Small intestine (tissue), 7 donors: ENCODE measurements around the gene TRAF5. TPM values are rescaled to one million over a fixed set of nuclear protein-coding genes. Genes with fewer than 3 reads are reported as not detected.

Experiments
- DNase-seq, 2 donors: peaks; one replicate each; pipeline versions ENCODE4 v3.0.0 to v3.0.0-alpha.2; 2013
- FAIRE-seq: peaks from 2 replicates; lab custom pipeline; 2012; peaks lifted over from hg19 to GRCh38; lab: Jason Lieb, UNC
- H3K27ac ChIP-seq, 3 donors: one replicate each; pipeline ENCODE4 v1.5.1; 2013; ENCODE audit warnings: low read length in 2 of 3, mild to moderate bottlenecking in 2 of 3, control low read depth in 1 of 3, inconsistent platforms in 1 of 3, low read depth in 1 of 3, moderate library complexity in 1 of 3
- H3K27me3 ChIP-seq, 3 donors: one replicate each; pipeline ENCODE4 v1.6.1; 2013; ENCODE audit warnings: low read length in 3 of 3, inconsistent platforms in 1 of 3; ENCODE audit not compliant: control insufficient read depth in 3 of 3, insufficient read depth in 3 of 3
- H3K36me3 ChIP-seq, 3 donors: one replicate each; pipeline ENCODE4 v1.6.1; 2013; ENCODE audit warnings: low read length in 3 of 3, inconsistent platforms in 1 of 3, low read depth in 1 of 3, mild to moderate bottlenecking in 1 of 3, moderate library complexity in 1 of 3; ENCODE audit not compliant: control insufficient read depth in 3 of 3, insufficient read depth in 2 of 3
- H3K4me1 ChIP-seq, 3 donors: one replicate each; pipeline ENCODE4 v1.6.1; 2013; ENCODE audit warnings: low read length in 2 of 3, inconsistent platforms in 1 of 3, low read depth in 1 of 3, mild to moderate bottlenecking in 1 of 3, moderate library complexity in 1 of 3; ENCODE audit not compliant: control insufficient read depth in 3 of 3, insufficient read depth in 2 of 3
- H3K4me3 ChIP-seq, 3 donors: one replicate each; pipeline ENCODE4 v1.5.1; 2013; ENCODE audit warnings: low read length in 3 of 3, control low read depth in 1 of 3, inconsistent platforms in 1 of 3, low read depth in 1 of 3, mild to moderate bottlenecking in 1 of 3, moderate library complexity in 1 of 3
- H3K9me3 ChIP-seq, 2 donors: one replicate each; pipeline ENCODE4 v1.6.1; 2013; ENCODE audit warnings: low read depth in 1 of 2, low read length in 1 of 2; ENCODE audit not compliant: control insufficient read depth in 2 of 2, insufficient read depth in 1 of 2
- WGBS, 3 donors: extraction: QIAGEN DNeasy Blood & Tissue Kit; methylation state at CpG; one replicate each; pipeline ENCODE4 v1.1.7; 2013; 5-methylcytosine and 5-hydroxymethylcytosine counted together
- polyA plus RNA-seq, 4 donors: library from polyadenylated mRNA; stranded (reverse) in 3 of 4; unstranded in 1 of 4; fragments of 200-250 nt in 3 of 4; fragments of 120-200 nt in 1 of 4; gene quantifications; one replicate each; pipeline versions ENCODE4 v1.2.1 to v1.2.3, GENCODE V29; 2013
- donor health status: healthy with polysubstance abuse.
- donor health status: control.
- donor health status: control.
- donor health status: Bipolar disorder and iron deficiency.
- donor health status: healthy.

TRAF5 gene
- polyA plus RNA-seq, 4 donors, result 0.67 to 11.9 (median 3.7) TPM

DNA sequence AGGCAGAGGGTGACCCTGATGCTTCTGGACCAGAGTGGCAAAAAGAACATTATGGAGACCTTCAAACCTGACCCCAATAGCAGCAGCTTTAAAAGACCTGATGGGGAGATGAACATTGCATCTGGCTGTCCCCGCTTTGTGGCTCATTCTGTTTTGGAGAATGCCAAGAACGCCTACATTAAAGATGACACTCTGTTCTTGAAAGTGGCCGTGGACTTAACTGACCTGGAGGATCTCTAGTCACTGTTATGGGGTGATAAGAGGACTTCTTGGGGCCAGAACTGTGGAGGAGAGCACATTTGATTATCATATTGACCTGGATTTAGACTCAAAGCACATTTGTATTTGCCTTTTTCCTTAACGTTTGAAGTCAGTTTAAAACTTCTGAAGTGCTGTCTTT, 45.8 kb downstream of the TRAF5 start:
- Histone ChIP-seq H3K27ac (no peak overlapping the region), H3K27me3 (no peaks in the 10 kb centered on the region), H3K9me3 (no peaks in the 10 kb centered on the region), H3K4me3 (no peak overlapping the region), H3K4me1 (no peaks in the 10 kb centered on the region), H3K36me3 (peaks cover 3 to 8% (median 6%) of the 10 kb centered on the region in 3 donors)
- no peak for FAIRE-seq
- DNase-seq, result no peak
- WGBS, 3 donors, result 90 to 94% (median 93%) methylated on average over 4 of the region's 4 CpGs

GRCh38 chr1:211375146-211375818, 48.6 kb downstream of the TRAF5 start:
- Histone ChIP-seq H3K36me3 (peaks cover 3 to 6% (median 6%) of the 10 kb centered on the region in 3 donors), H3K4me1 (no peaks in the 10 kb centered on the region), H3K9me3 (no peaks in the 10 kb centered on the region), H3K27ac (no peak overlapping the region), H3K4me3 (no peak overlapping the region), H3K27me3 (no peaks in the 10 kb centered on the region)
- DNase-seq (no peak), FAIRE-seq (no peak)
- 64 to 81% (median 71%) methylated on average over 5 of the region's 5 CpGs for WGBS, 3 donors

DNA sequence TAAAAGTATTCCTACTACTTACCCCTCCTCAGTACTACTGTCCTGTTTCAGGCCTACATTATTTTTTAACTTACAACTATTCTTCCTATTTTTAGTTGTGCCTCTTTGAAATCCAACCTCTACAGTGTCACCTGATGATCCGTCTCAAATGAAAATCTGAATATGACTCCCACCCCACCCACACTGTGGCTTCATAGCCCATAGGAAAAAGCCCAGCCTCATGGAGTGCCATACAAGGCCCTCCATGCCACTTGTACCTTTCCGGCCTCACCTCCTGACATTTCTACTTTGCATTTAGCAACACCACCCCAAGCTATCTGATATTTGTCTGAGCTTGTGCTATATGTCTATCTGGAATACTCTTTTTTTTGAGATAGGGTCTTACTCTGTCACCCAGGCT, 49.3 kb downstream of the TRAF5 start:
- H3K4me3 ChIP-seq, result no peak overlapping the region
- peaks cover 3 to 6% (median 6%) of the 10 kb centered on the region in 3 donors for H3K36me3 ChIP-seq
- DNase-seq (no peak), FAIRE-seq (no peak)
- no peak overlapping the region for H3K27ac ChIP-seq
- H3K4me1 ChIP-seq, result no peaks in the 10 kb centered on the region
- H3K9me3 ChIP-seq, result no peaks in the 10 kb centered on the region
- no peaks in the 10 kb centered on the region for H3K27me3 ChIP-seq
- WGBS, 3 donors, result 93 to 95% (median 93%) methylated on average over 2 of the region's 2 CpGs

GRCh38 chr1:211376807-211377470, 50.3 kb downstream of the TRAF5 start:
- no peak overlapping the region for H3K4me3 ChIP-seq
- no peak overlapping the region for H3K27ac ChIP-seq
- FAIRE-seq (no peak), DNase-seq (no peak)
- no peaks in the 10 kb centered on the region for H3K9me3 ChIP-seq
- H3K4me1 ChIP-seq, result no peaks in the 10 kb centered on the region
- peaks cover 3 to 6% (median 6%) of the 10 kb centered on the region in 3 donors for H3K36me3 ChIP-seq
- H3K27me3 ChIP-seq, result no peaks in the 10 kb centered on the region
- WGBS, 3 donors, result 82 to 90% (median 89%) methylated on average over 4 of the region's 4 CpGs

DNA sequence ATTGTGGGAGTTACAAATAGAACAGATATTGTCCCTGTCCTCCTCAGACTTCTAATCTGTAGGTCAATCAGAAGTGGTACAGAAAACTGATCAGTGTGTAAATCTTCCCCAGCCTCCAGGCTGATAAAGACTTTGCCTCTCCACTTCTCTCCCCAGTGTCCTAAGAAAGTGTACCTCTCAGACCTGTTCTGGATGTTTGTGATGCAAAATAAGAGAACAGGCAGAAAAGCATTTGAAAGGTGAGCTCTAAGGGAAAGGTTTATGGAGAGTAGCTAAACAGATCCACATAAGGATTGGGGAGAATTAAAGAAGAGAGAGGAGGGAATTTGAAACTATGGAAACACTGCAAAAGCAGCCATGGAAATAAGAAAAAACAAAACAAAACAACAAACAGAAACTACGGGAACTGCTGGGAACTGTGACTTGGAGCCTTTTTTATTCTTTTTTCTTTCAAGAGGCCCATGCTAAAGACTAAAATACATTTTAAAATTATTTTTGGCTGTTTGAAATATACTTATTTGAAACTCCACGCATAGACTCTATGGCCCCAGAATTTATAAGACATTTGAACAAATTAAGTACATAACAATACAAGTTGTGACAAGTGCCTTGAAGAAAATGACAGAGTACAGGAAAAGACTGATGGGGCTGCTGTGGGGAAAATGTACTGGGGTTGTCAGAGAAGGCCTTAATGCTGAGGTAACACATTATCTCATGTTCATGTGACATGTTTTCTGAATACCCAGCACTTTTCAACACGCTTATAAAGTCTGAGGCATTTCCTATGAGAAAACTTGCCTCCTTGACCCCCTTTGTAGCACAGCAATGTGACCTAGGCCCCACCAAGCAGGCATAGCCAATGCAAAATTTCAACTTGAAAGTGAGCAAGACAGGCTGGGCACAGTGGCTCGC, 51.2 kb downstream of the TRAF5 start:
- no peaks in the 10 kb centered on the region for H3K27me3 ChIP-seq
- no peak overlapping the region for H3K4me3 ChIP-seq
- H3K36me3 ChIP-seq, result peaks cover 3 to 6% (median 3%) of the 10 kb centered on the region in 3 donors
- H3K27ac ChIP-seq, result peak overlapping the region in 1 of 3 donors; percentile 44
- no peaks in the 10 kb centered on the region for H3K4me1 ChIP-seq
- H3K9me3 ChIP-seq, result no peaks in the 10 kb centered on the region
- DNase-seq, result peak in 1 of 2 donors; percentile 30
- 70 to 92% (median 87%) methylated on average over 4 of the region's 4 CpGs for WGBS, 3 donors
- no peak for FAIRE-seq

DNA sequence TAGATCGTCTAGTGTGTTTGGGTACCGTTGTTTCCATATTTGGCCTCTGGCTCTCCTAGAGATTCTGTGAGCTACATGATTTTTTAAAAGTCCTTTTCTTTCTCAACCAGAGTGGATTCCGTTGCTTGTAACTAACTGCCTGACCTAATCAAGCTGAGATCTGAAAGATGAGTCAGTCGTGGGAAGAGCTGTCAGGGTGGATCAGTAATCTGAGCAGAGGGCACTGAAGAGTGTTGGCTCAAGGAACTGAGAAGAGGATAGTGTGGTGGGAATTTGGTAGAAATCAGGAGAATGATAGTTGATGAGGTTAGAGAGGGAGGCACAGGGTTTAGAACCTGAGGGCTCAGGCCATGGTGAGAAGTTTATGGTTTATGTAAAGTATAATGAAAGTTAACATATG, 52.2 kb downstream of the TRAF5 start:
- peaks cover 3 to 6% (median 3%) of the 10 kb centered on the region in 3 donors for H3K36me3 ChIP-seq
- H3K27ac ChIP-seq, result no peak overlapping the region
- H3K27me3 ChIP-seq, result no peaks in the 10 kb centered on the region
- no peaks in the 10 kb centered on the region for H3K9me3 ChIP-seq
- FAIRE-seq (no peak), DNase-seq (no peak)
- peaks cover 0 to 5% (median 0%) of the 10 kb centered on the region in 3 donors for H3K4me1 ChIP-seq
- WGBS, 3 donors, result 75 to 82% (median 76%) methylated on average over 4 of the region's 4 CpGs
- no peak overlapping the region for H3K4me3 ChIP-seq

DNA sequence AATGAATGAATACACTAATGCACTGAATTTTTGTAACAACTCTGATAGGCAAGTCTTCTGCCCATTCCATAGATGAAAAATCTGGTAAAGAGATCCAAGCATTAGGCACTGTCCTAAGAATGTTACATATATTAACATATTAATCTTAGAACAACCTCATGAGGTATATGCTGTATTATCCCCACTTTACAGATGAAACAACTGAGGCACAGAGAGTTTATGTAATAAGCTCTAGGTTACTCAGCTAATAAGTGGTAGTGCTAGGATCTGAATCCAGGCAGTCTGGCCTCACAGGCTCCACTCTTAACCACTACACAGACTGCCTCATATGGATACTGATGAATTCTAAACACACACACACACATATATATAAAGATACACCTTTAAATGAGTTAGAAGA, 52.8 kb downstream of the TRAF5 start:
- no peak overlapping the region for H3K4me3 ChIP-seq
- FAIRE-seq, result no peak

GRCh38 chr1:211381481-211382181, 55.0 kb downstream of the TRAF5 start:
- no peaks in the 10 kb centered on the region for H3K9me3 ChIP-seq
- H3K27me3 ChIP-seq, result no peaks in the 10 kb centered on the region
- peaks cover 0 to 5% (median 0%) of the 10 kb centered on the region in 3 donors for H3K4me1 ChIP-seq
- WGBS, 3 donors, result 54 to 74% (median 65%) methylated on average over 5 of the region's 5 CpGs
- no peaks in the 10 kb centered on the region for H3K36me3 ChIP-seq
- no peak overlapping the region for H3K27ac ChIP-seq
- peak overlapping the region in 1 of 3 donors; percentile 74 for H3K4me3 ChIP-seq
- no peak for FAIRE-seq
- no peak for DNase-seq

More for the DNA sequence above, 52.8 kb downstream of the TRAF5 start:
- peaks cover 3 to 4% (median 3%) of the 10 kb centered on the region in 3 donors for H3K36me3 ChIP-seq
- DNase-seq, result no peak
- no peaks in the 10 kb centered on the region for H3K27me3 ChIP-seq
- H3K9me3 ChIP-seq, result no peaks in the 10 kb centered on the region
- H3K27ac ChIP-seq, result no peak overlapping the region
- H3K4me1 ChIP-seq, result peaks cover 0 to 5% (median 0%) of the 10 kb centered on the region in 3 donors
